ENCODE measurements around the gene HCLS1. TPM values are rescaled to one million over a fixed set of nuclear protein-coding genes. Genes with fewer than 3 reads are reported as not detected.

The HCLS1 gene
- total and polyA plus RNA-seq, 10 donors, result 207 to 554 (median 349) TPM

GRCh38 chr3:121665488-121665887 lies 4.8 kb upstream of the HCLS1 start:
- Histone ChIP-seq H3K36me3 (peaks cover 10 to 83% (median 71%) of the 10 kb centered on the region in 6 donors), H3K27me3 (replicated peaks in 1 of 7) (no peaks in the 10 kb centered on the region), H3K9me3 (no peaks in the 10 kb centered on the region), H3K27ac (peak overlapping the region in 5 of 8 donors; percentile 29 to 85 (median 75)), H3K4me3 (no peak overlapping the region), H3K4me1 (peaks cover 5 to 39% (median 9%) of the 10 kb centered on the region in 6 donors)
- intact Hi-C loops (cut with DNase I; ENCODE audit: low total_unique reads), result no loop called here
- TF ChIP-seq POLR2AphosphoS5 (IDR thresholded peaks at IDR 0.05) (no peak), POLR2A (IDR thresholded peaks at IDR 0.05) (no peak)
- TF ChIP-seq, protein P1, sequence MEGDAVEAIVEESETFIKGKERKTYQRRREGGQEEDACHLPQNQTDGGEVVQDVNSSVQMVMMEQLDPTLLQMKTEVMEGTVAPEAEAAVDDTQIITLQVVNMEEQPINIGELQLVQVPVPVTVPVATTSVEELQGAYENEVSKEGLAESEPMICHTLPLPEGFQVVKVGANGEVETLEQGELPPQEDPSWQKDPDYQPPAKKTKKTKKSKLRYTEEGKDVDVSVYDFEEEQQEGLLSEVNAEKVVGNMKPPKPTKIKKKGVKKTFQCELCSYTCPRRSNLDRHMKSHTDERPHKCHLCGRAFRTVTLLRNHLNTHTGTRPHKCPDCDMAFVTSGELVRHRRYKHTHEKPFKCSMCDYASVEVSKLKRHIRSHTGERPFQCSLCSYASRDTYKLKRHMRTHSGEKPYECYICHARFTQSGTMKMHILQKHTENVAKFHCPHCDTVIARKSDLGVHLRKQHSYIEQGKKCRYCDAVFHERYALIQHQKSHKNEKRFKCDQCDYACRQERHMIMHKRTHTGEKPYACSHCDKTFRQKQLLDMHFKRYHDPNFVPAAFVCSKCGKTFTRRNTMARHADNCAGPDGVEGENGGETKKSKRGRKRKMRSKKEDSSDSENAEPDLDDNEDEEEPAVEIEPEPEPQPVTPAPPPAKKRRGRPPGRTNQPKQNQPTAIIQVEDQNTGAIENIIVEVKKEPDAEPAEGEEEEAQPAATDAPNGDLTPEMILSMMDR (IDR thresholded peaks at IDR 0.05 in 8 of 11, conservative IDR thresholded peaks at IDR 0.05 in 3 of 11), result no peak
- 69 to 93% (median 84%) methylated on average over 2 of the region's 2 CpGs for WGBS, 5 donors
- no peak for DNase-seq

DNA sequence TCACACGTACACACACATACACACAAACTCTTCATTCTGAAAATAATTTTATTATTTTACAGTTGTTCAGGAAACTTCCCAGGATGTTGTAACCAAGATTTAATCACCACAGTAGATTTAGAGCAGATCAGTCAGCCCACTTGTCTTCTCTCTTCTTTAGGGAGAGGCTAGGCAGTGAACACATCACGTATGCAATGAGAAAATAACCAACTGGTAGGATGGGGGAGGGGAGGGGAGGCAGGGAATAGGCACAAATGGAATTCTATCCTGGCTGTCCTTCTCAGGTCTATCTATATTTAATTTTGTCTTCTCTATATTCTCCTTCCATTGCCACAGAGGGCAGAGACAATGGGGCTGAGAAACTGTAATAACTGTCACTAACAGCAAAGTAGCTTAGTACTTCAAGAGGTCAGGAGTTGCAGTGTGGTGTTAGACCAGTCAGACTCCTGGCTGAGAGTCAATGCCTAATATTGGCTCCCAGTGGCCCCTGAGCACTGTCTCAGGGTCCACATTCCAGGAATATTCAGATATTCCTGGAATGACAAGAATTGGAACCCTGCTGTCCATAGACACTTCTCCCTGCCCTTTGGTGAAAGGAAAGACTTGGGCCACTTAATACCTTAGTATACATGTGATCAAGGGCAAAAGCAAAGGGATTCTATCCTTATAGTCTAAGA lies 2.6 kb upstream of the HCLS1 start:
- TF ChIP-seq POLR2AphosphoS5 (IDR thresholded peaks at IDR 0.05) (no peak), POLR2A (IDR thresholded peaks at IDR 0.05) (no peak)
- TF ChIP-seq, protein P1 (IDR thresholded peaks at IDR 0.05 in 8 of 11, conservative IDR thresholded peaks at IDR 0.05 in 3 of 11), result no peak
- Histone ChIP-seq H3K4me1 (peaks cover 23 to 58% (median 29%) of the 10 kb centered on the region in 6 donors), H3K27ac (peak overlapping the region in 1 of 8 donors; percentile 2), H3K4me3 (no peak overlapping the region), H3K27me3 (replicated peaks in 1 of 7) (no peaks in the 10 kb centered on the region), H3K9me3 (no peaks in the 10 kb centered on the region), H3K36me3 (peaks cover 10 to 72% (median 54%) of the 10 kb centered on the region in 6 donors)
- 47 to 96% (median 68%) methylated on average over 2 of the region's 2 CpGs for WGBS, 5 donors
- intact Hi-C loops (cut with DNase I; ENCODE audit: low total_unique reads), result no loop called here
- no peak for DNase-seq

- intact Hi-C loops (cut with DNase I; ENCODE audit: low total_unique reads), result no loop called here
- Histone ChIP-seq H3K4me3 (no peak overlapping the region), H3K27ac (peak overlapping the region in 3 of 8 donors; percentile 95 to 98 (median 97)), H3K9me3 (no peaks in the 10 kb centered on the region), H3K36me3 (peaks cover 8 to 72% (median 51%) of the 10 kb centered on the region in 6 donors), H3K4me1 (peaks cover 28 to 58% (median 35%) of the 10 kb centered on the region in 6 donors), H3K27me3 (replicated peaks in 1 of 7) (no peaks in the 10 kb centered on the region)
- no peak for DNase-seq
- no peak for TF ChIP-seq POLR2AphosphoS5 (IDR thresholded peaks at IDR 0.05)
- TF ChIP-seq, protein P1 (IDR thresholded peaks at IDR 0.05 in 8 of 11, conservative IDR thresholded peaks at IDR 0.05 in 3 of 11), result no peak
- TF ChIP-seq POLR2A (IDR thresholded peaks at IDR 0.05), result no peak
Observed at GRCh38 chr3:121662742-121663141, 2.0 kb upstream of the HCLS1 start.

DNA sequence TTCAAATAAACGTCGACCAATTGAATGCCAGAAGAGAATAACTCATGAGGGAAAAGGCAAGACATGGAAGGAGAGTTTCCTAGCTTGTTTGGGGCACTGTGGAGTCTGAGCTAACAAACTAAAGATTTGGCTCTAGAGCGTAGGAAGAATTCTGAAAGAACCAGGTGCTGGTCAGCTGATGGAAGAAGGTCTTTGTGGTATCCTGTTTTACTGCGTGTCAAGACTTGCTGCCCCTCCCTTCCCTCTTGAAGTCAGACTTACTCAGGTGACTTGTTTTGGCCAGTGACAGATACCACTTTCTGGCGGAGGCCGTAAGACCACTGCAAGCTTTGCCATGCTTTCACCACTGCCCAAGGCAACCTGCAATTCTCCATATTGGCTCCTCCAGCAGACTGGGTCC lies 673 bp upstream of the HCLS1 start:
- H3K27me3 ChIP-seq (replicated peaks in 1 of 7), result no peaks in the 10 kb centered on the region
- no peak for DNase-seq
- intact Hi-C loops (cut with DNase I; ENCODE audit: low total_unique reads), result no loop called here
- H3K4me1 ChIP-seq, result peaks cover 28 to 56% (median 43%) of the 10 kb centered on the region in 6 donors
- H3K4me3 ChIP-seq, result peak overlapping the region in 1 of 8 donors; percentile 71
- H3K9me3 ChIP-seq, result no peaks in the 10 kb centered on the region
- peak overlapping the region; percentile 90 to 98 (median 96) for H3K27ac ChIP-seq
- TF ChIP-seq, protein P1 (IDR thresholded peaks at IDR 0.05 in 8 of 11, conservative IDR thresholded peaks at IDR 0.05 in 3 of 11), result no peak
- no peak for TF ChIP-seq POLR2A (IDR thresholded peaks at IDR 0.05)
- TF ChIP-seq POLR2AphosphoS5 (IDR thresholded peaks at IDR 0.05), result no peak
- peaks cover 2 to 72% (median 50%) of the 10 kb centered on the region in 6 donors for H3K36me3 ChIP-seq
- 75 to 88% (median 81%) methylated on average over 6 of the region's 6 CpGs for WGBS, 5 donors
